Activated CD8-positive, alpha-beta T cell treated with anti-CD3 and anti-CD28 coated beads, Interleukin-2, amount 10 ng/mL, durations not matched to agents 7 days and 5 days (primary cell): ENCODE data around the gene FRMD1. TPM values are rescaled to one million over a fixed set of nuclear protein-coding genes. Genes with fewer than 3 reads are reported as not detected.

Experiments
- ATAC-seq: fragments of 150-1000 bp; cut with Tn5 transposase; one replicate; pipeline ENCODE4 v1.10.0; 2021; ENCODE audit warnings: moderate library complexity
- CTCF ChIA-PET: fragments of 350-600 bp; sonication (Branson Sonifier 250); formaldehyde crosslinking; loops from one replicate; lab custom pipeline; 2021; ENCODE audit warnings: antibody characterized with exemption; lab: Charles Lee
- POLR2A ChIA-PET: fragments of 350-600 bp; sonication (Branson Sonifier 250); formaldehyde crosslinking; loops from one replicate; lab custom pipeline; 2021; ENCODE audit warnings: antibody characterized with exemption; lab: Charles Lee
- DNase-seq: peaks from one replicate; pipeline ENCODE4 v3.0.0-alpha.2; 2020
- H3K27ac Mint-ChIP-seq: one replicate; pipeline ENCODE4 v1.8.0; 2021; ENCODE audit warnings: mild to moderate bottlenecking, mixed read lengths
- H3K27me3 Mint-ChIP-seq: one replicate; pipeline ENCODE4 v1.8.0; 2021; ENCODE audit warnings: low read depth, mixed read lengths
- H3K36me3 Mint-ChIP-seq: one replicate; pipeline ENCODE4 v1.8.0; 2021; ENCODE audit warnings: low read depth, mixed read lengths
- H3K4me1 Mint-ChIP-seq: one replicate; pipeline ENCODE4 v1.8.0; 2021; ENCODE audit warnings: low read depth, mixed read lengths
- H3K4me3 Mint-ChIP-seq: one replicate; pipeline ENCODE4 v1.8.0; 2021; ENCODE audit warnings: mild to moderate bottlenecking, mixed read lengths
- H3K9me3 Mint-ChIP-seq: one replicate; pipeline ENCODE4 v1.8.0; 2022; ENCODE audit warnings: mixed read lengths; ENCODE audit not compliant: insufficient read depth
- total RNA-seq, 2 experiments: library from RNA; stranded (reverse); gene quantifications; one replicate each; pipeline ENCODE4 v1.2.3, GENCODE V29; 2021

FRMD1 gene
- total RNA-seq, 2 experiments from 2014 or later: not detected

GRCh38 chr6:168030908-168031307 is 48.1 kb downstream of the FRMD1 start:
- Mint-ChIP-seq H3K4me3 (no peak overlapping the region), H3K9me3 (no peaks in the 10 kb centered on the region), H3K36me3 (no peaks in the 10 kb centered on the region), H3K27ac (no peak overlapping the region), H3K27me3 (peaks cover 8% of the 10 kb centered on the region), H3K4me1 (no peaks in the 10 kb centered on the region)
- ChIA-PET POLR2A (no interaction called here), CTCF (no interaction called here)
- no peak for ATAC-seq
- DNase-seq: no peak

GRCh38 chr6:168030218-168030746 is 48.7 kb downstream of the FRMD1 start:
- peaks cover 3% of the 10 kb centered on the region for H3K27me3 Mint-ChIP-seq
- no peaks in the 10 kb centered on the region for H3K9me3 Mint-ChIP-seq
- no peaks in the 10 kb centered on the region for H3K4me1 Mint-ChIP-seq
- H3K4me3 Mint-ChIP-seq: no peak overlapping the region
- DNase-seq: no peak
- no peaks in the 10 kb centered on the region for H3K36me3 Mint-ChIP-seq
- ChIA-PET POLR2A (no interaction called here), CTCF (no interaction called here)
- ATAC-seq: no peak
- no peak overlapping the region for H3K27ac Mint-ChIP-seq

GRCh38 chr6:168029459-168030217 is 49.4 kb downstream of the FRMD1 start:
- DNase-seq (no peak), ATAC-seq (no peak)
- H3K36me3 Mint-ChIP-seq: no peaks in the 10 kb centered on the region
- H3K4me3 Mint-ChIP-seq: no peak overlapping the region
- ChIA-PET CTCF (no interaction called here), POLR2A (no interaction called here)
- H3K27ac Mint-ChIP-seq: no peak overlapping the region
- no peaks in the 10 kb centered on the region for H3K9me3 Mint-ChIP-seq
- H3K27me3 Mint-ChIP-seq: peaks cover 3% of the 10 kb centered on the region
- no peaks in the 10 kb centered on the region for H3K4me1 Mint-ChIP-seq

GRCh38 chr6:168028181-168028580 is 50.8 kb downstream of the FRMD1 start:
- Mint-ChIP-seq H3K4me3 (no peak overlapping the region), H3K27ac (no peak overlapping the region), H3K27me3 (no peaks in the 10 kb centered on the region), H3K36me3 (no peaks in the 10 kb centered on the region), H3K4me1 (no peaks in the 10 kb centered on the region), H3K9me3 (no peaks in the 10 kb centered on the region)
- ChIA-PET POLR2A (no interaction called here), CTCF (no interaction called here)
- ATAC-seq (no peak), DNase-seq (no peak)

GRCh38 chr6:168027521-168027920 is 51.5 kb downstream of the FRMD1 start:
- no peaks in the 10 kb centered on the region for H3K4me1 Mint-ChIP-seq
- H3K36me3 Mint-ChIP-seq: no peaks in the 10 kb centered on the region
- POLR2A ChIA-PET: no interaction called here
- no peaks in the 10 kb centered on the region for H3K27me3 Mint-ChIP-seq
- DNase-seq (no peak), ATAC-seq (no peak)
- no peaks in the 10 kb centered on the region for H3K9me3 Mint-ChIP-seq
- H3K4me3 Mint-ChIP-seq: no peak overlapping the region
- CTCF ChIA-PET: no interaction called here
- no peak overlapping the region for H3K27ac Mint-ChIP-seq

GRCh38 chr6:168026925-168027324 is 52.1 kb downstream of the FRMD1 start:
- H3K4me1 Mint-ChIP-seq: no peaks in the 10 kb centered on the region
- CTCF ChIA-PET: no interaction called here
- H3K27ac Mint-ChIP-seq: no peak overlapping the region
- H3K27me3 Mint-ChIP-seq: no peaks in the 10 kb centered on the region
- DNase-seq: no peak
- no peaks in the 10 kb centered on the region for H3K9me3 Mint-ChIP-seq
- POLR2A ChIA-PET: no interaction called here
- H3K4me3 Mint-ChIP-seq: no peak overlapping the region
- ATAC-seq: no peak
- no peaks in the 10 kb centered on the region for H3K36me3 Mint-ChIP-seq

- Mint-ChIP-seq H3K4me1 (no peaks in the 10 kb centered on the region), H3K36me3 (no peaks in the 10 kb centered on the region), H3K9me3 (no peaks in the 10 kb centered on the region), H3K4me3 (no peak overlapping the region), H3K27me3 (no peaks in the 10 kb centered on the region), H3K27ac (no peak overlapping the region)
- ATAC-seq (no peak), DNase-seq (no peak)
- POLR2A ChIA-PET: no interaction called here
- CTCF ChIA-PET: no interaction called here
Measured at GRCh38 chr6:168025831-168026710, 52.9 kb downstream of the FRMD1 start.

GRCh38 chr6:168024951-168025510 is 54.0 kb downstream of the FRMD1 start:
- no peaks in the 10 kb centered on the region for H3K27me3 Mint-ChIP-seq
- DNase-seq (no peak), ATAC-seq (no peak)
- ChIA-PET CTCF (no interaction called here), POLR2A (no interaction called here)
- H3K36me3 Mint-ChIP-seq: no peaks in the 10 kb centered on the region
- no peaks in the 10 kb centered on the region for H3K9me3 Mint-ChIP-seq
- H3K4me3 Mint-ChIP-seq: no peak overlapping the region
- H3K4me1 Mint-ChIP-seq: no peaks in the 10 kb centered on the region
- no peak overlapping the region for H3K27ac Mint-ChIP-seq

GRCh38 chr6:168022488-168023321 is 56.3 kb downstream of the FRMD1 start:
- H3K9me3 Mint-ChIP-seq: no peaks in the 10 kb centered on the region
- no peak overlapping the region for H3K27ac Mint-ChIP-seq
- ChIA-PET CTCF (no interaction called here), POLR2A (no interaction called here)
- no peaks in the 10 kb centered on the region for H3K27me3 Mint-ChIP-seq
- H3K36me3 Mint-ChIP-seq: no peaks in the 10 kb centered on the region
- no peak for ATAC-seq
- no peak for DNase-seq
- H3K4me1 Mint-ChIP-seq: no peaks in the 10 kb centered on the region
- H3K4me3 Mint-ChIP-seq: no peak overlapping the region

- no peak overlapping the region for H3K27ac Mint-ChIP-seq
- ChIA-PET CTCF (no interaction called here), POLR2A (no interaction called here)
- H3K4me3 Mint-ChIP-seq: no peak overlapping the region
- H3K27me3 Mint-ChIP-seq: no peaks in the 10 kb centered on the region
- no peaks in the 10 kb centered on the region for H3K36me3 Mint-ChIP-seq
- no peaks in the 10 kb centered on the region for H3K4me1 Mint-ChIP-seq
- ATAC-seq: no peak
- DNase-seq: no peak
- no peaks in the 10 kb centered on the region for H3K9me3 Mint-ChIP-seq
Measured at GRCh38 chr6:168021581-168021980, 57.4 kb downstream of the FRMD1 start.

- H3K27me3 Mint-ChIP-seq: no peaks in the 10 kb centered on the region
- ChIA-PET CTCF (no interaction called here), POLR2A (no interaction called here)
- peaks cover 7% of the 10 kb centered on the region for H3K9me3 Mint-ChIP-seq
- H3K4me3 Mint-ChIP-seq: no peak overlapping the region
- DNase-seq: no peak
- no peak for ATAC-seq
- no peak overlapping the region for H3K27ac Mint-ChIP-seq
- H3K36me3 Mint-ChIP-seq: no peaks in the 10 kb centered on the region
- no peaks in the 10 kb centered on the region for H3K4me1 Mint-ChIP-seq
Measured at GRCh38 chr6:168020242-168020641, 58.8 kb downstream of the FRMD1 start.
